Endothelial cell (in vitro differentiated cells): ENCODE data around the gene MAD1L1. TPM values are rescaled to one million over a fixed set of nuclear protein-coding genes. Genes with fewer than 3 reads are reported as not detected.

ENCODE experiments used
- DNase-seq: peaks from one replicate; pipeline ENCODE4 v3.0.0; 2021; ENCODE audit warnings: low spot score
- H3K27ac Mint-ChIP-seq: one replicate; pipeline ENCODE4 v1.8.0; 2021; ENCODE audit warnings: mixed read lengths, inconsistent platforms; ENCODE audit not compliant: unreplicated experiment
- H3K27me3 Mint-ChIP-seq: one replicate; pipeline ENCODE4 v1.8.0; 2021; ENCODE audit warnings: mild to moderate bottlenecking, moderate library complexity, mixed read lengths, inconsistent platforms; ENCODE audit not compliant: unreplicated experiment
- H3K36me3 Mint-ChIP-seq: one replicate; pipeline ENCODE4 v1.8.0; 2021; ENCODE audit warnings: mild to moderate bottlenecking, low read depth, mixed read lengths, inconsistent platforms; ENCODE audit not compliant: unreplicated experiment
- H3K4me1 Mint-ChIP-seq: one replicate; pipeline ENCODE4 v1.8.0; 2021; ENCODE audit warnings: mild to moderate bottlenecking, mixed read lengths, inconsistent platforms; ENCODE audit not compliant: unreplicated experiment
- H3K4me3 Mint-ChIP-seq: one replicate; pipeline ENCODE4 v1.8.0; 2021; ENCODE audit warnings: mild to moderate bottlenecking, mixed read lengths, inconsistent platforms; ENCODE audit not compliant: unreplicated experiment
- H3K9me3 Mint-ChIP-seq: one replicate; pipeline ENCODE4 v1.8.0; 2021; ENCODE audit warnings: mixed read lengths, inconsistent platforms; ENCODE audit not compliant: unreplicated experiment
- total RNA-seq: library from RNA; stranded (reverse); fragmentation: NEBNext Ultra II Directional; extraction: Animal tissue kit (Norgen Biotek cat#: 25700); gene quantifications from one replicate; pipeline ENCODE4 v1.2.1, GENCODE V29; 2021; ENCODE audit not compliant: unreplicated experiment
- TF ChIP-seq, protein P1 (sequence below): fragments of 200-600 bp; sonication (generic); IDR thresholded peaks from one replicate; pipeline ENCODE4 v1.5.0; 2021; ENCODE audit warnings: antibody characterized with exemption; ENCODE audit not compliant: unreplicated experiment

The MAD1L1 gene
- total RNA-seq, 1 donor from 2014 or later: 43.3 TPM

DNA sequence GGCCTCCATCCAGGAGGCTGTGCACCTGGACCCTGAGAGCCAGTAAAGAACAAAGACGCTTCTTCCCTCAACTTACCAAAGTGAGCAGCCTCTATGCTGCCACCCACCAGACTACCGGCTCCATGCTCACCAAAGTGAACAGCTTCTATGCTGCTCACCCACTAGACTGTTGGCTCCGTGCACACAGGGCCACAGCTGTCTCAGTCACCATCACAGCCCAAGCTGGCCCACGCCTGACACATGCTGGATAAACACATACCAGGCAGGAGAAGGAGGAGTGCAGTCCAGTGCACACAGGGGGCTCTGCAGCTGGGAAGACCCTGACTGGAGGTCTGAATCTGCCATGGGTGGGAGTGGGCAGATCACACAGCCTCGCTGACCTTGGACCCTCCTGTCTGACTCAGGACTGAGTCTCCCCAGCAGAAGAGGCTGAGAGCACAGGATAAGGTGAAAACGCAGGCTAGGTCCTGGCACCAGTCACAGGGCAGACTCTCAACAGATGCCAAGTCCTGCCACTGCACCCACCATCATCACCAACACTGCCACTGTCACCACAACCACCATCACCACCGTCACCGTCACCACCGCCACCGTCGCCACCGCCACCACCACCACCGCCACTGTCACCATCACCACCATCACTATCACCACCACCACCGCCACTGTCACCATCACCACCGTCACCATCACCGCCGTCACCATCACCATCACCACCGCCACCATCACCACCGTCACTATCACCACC, 130.9 kb downstream of the MAD1L1 start:
- peaks cover 19% of the 10 kb centered on the region for H3K27me3 Mint-ChIP-seq
- peaks cover 13% of the 10 kb centered on the region for H3K36me3 Mint-ChIP-seq
- H3K4me1 Mint-ChIP-seq: peaks cover 12% of the 10 kb centered on the region
- TF ChIP-seq, protein P1, sequence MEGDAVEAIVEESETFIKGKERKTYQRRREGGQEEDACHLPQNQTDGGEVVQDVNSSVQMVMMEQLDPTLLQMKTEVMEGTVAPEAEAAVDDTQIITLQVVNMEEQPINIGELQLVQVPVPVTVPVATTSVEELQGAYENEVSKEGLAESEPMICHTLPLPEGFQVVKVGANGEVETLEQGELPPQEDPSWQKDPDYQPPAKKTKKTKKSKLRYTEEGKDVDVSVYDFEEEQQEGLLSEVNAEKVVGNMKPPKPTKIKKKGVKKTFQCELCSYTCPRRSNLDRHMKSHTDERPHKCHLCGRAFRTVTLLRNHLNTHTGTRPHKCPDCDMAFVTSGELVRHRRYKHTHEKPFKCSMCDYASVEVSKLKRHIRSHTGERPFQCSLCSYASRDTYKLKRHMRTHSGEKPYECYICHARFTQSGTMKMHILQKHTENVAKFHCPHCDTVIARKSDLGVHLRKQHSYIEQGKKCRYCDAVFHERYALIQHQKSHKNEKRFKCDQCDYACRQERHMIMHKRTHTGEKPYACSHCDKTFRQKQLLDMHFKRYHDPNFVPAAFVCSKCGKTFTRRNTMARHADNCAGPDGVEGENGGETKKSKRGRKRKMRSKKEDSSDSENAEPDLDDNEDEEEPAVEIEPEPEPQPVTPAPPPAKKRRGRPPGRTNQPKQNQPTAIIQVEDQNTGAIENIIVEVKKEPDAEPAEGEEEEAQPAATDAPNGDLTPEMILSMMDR: no peak
- no peaks in the 10 kb centered on the region for H3K9me3 Mint-ChIP-seq
- peak overlapping the region; percentile 16 for H3K27ac Mint-ChIP-seq
- peak overlapping the region; percentile 17 for H3K4me3 Mint-ChIP-seq
- no peak for DNase-seq

DNA sequence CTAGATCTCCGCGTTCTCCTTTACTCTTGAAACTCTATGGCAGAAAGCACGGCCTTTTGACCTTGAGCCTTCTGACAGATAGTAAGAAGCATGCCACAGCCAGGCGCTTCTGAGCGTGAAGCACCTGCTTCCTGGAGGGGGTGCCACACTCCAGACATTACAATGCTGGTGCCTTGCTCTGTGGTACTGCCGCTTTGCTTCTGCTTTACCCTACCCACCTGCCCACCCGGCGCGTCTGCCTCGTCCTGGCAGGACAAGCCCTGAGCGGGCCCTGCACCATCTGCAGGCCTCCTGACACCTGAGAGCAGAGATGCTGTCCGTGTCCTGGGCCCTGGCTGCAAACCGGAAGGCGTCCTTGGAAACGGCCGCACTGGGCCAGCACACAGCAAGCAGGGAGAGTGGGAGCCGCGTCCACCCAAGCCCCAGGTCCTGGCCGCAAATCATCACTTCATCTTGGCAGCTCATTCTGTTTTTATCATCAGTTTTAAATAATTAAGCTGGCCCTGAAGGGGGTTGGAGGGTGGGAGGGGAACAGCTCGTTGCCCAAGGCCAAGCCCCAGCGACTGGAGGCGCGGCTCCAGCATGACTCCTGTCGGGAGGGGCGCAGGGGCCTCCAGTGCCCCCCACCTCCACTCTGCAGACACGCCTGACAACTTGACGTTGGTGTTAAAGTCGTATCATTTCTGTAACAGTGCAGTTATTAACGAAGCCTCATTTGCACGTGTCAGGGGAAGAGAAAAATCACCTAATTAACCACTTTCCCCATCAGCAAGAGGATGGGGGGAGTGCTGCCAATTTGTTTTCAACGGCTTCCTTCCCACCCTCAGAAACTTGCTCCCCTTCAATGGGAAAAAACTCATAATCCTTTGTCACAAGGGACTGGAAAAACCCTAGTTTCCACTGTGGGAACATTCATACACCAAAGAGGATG, 132.2 kb downstream of the MAD1L1 start:
- peaks cover 12% of the 10 kb centered on the region for H3K4me1 Mint-ChIP-seq
- no peak overlapping the region for H3K4me3 Mint-ChIP-seq
- no peaks in the 10 kb centered on the region for H3K9me3 Mint-ChIP-seq
- DNase-seq: no peak
- peaks cover 13% of the 10 kb centered on the region for H3K36me3 Mint-ChIP-seq
- peaks cover 19% of the 10 kb centered on the region for H3K27me3 Mint-ChIP-seq
- H3K27ac Mint-ChIP-seq: no peak overlapping the region
- TF ChIP-seq, protein P1: no peak

DNA sequence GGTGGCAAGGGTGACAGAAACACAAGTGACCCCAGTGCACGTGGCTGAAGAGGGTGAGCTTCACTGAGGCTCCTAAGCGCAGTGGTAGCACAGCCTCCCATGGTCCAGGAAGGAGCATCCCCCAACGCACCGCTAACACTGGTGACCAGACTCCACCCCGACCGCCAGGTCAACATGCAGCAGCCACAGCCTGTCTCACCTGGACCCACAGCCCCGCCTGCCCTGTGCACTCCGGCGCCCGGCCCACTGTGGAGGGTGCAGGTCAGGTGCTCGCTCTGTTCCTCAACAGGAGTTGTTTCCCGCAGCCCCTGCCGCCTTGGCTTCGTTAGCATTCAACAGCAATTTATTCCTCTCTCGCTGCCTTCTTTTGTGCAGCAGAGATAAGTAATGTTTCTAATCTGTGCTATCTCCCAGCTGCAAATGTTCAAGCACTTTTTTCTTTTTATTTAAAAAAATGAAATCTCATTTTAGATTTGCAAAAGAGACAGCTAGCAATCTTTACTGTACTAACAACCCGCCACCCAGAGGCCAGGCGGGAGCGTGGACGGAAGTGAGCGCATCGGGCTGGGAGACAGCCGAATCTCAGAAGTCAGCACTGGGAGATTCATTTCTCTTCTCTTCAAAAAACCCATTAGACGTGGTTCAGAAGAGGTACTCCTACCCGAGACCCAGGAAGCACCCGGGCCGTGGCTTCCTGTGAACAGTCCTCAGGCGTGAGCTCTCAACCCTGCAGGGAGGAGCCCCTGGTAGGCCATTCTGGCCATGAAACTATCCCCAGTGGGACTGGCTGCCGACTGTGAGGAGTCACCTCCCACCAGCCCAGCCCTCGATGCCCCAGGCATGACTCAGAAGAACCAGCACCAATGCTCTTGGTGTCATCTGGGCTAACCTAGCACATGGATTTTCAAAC, 133.4 kb downstream of the MAD1L1 start:
- H3K27me3 Mint-ChIP-seq: peaks cover 11% of the 10 kb centered on the region
- no peak overlapping the region for H3K4me3 Mint-ChIP-seq
- peaks cover 14% of the 10 kb centered on the region for H3K36me3 Mint-ChIP-seq
- DNase-seq: no peak
- H3K4me1 Mint-ChIP-seq: peaks cover 5% of the 10 kb centered on the region
- TF ChIP-seq, protein P1: no peak
- no peak overlapping the region for H3K27ac Mint-ChIP-seq
- H3K9me3 Mint-ChIP-seq: no peaks in the 10 kb centered on the region

DNA sequence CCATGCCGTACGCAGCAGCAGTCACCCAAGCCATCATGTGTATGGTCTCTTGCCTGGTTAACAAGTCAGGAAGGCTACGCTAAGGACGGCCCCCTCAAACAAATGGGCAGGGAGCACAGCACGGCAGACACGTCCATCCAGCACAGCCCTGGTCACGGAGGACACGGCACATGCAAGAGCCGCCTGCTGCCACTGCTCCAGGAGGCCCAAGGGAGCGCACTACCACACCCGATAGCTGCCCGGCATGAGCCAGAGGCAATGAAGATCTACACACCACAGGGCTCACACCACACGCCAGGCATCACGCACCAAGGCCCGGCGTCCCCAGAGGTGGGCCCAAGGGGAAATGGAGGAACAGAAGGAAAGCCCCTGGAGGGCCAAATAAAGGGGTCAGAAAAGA, 134.2 kb downstream of the MAD1L1 start:
- DNase-seq: no peak
- no peak overlapping the region for H3K27ac Mint-ChIP-seq
- TF ChIP-seq, protein P1: no peak
- H3K4me3 Mint-ChIP-seq: no peak overlapping the region
- H3K4me1 Mint-ChIP-seq: peaks cover 5% of the 10 kb centered on the region
- peaks cover 11% of the 10 kb centered on the region for H3K27me3 Mint-ChIP-seq
- peaks cover 18% of the 10 kb centered on the region for H3K36me3 Mint-ChIP-seq
- no peaks in the 10 kb centered on the region for H3K9me3 Mint-ChIP-seq
